Lower leg skin (tissue), 4 donors: ENCODE data around the gene CERS5. TPM values are rescaled to one million over a fixed set of nuclear protein-coding genes. Genes with fewer than 3 reads are reported as not detected.
A peak's percentile ranks its signal among the peaks of the same experiment; 100 is the strongest.

Experiments
- DNase-seq, 2 donors: peaks; one replicate each; pipeline ENCODE4 v3.0.0-alpha.2; 2019; ENCODE audit warnings: low spot score in 2 of 2
- H3K4me3 ChIP-seq: fragments of 200-600 bp; sonication (generic); 2 replicates; pipeline ENCODE4 v1.5.1; 2017; ENCODE audit warnings: mild to moderate bottlenecking, low read depth; ENCODE audit not compliant: poor library complexity, severe bottlenecking
- POLR2A ChIP-seq, 2 donors: fragments of 450-650 bp; IDR thresholded peaks; one replicate each; pipeline ENCODE4 v1.6.1; 2016 to 2017; ENCODE audit warnings: antibody characterized with exemption in 2 of 2, mild to moderate bottlenecking in 1 of 2, moderate library complexity in 1 of 2
- WGBS, 2 donors: methylation state at CpG; one replicate each; pipeline ENCODE4 v1.1.5; 2018; 5-methylcytosine and 5-hydroxymethylcytosine counted together
- intact Hi-C: fragments of 100-400 bp; cut with DNase I; formaldehyde crosslinking; loops from one replicate; pipeline ENCODE4 v1.15.0; 2023; ENCODE audit warnings: low total_unique reads
- total RNA-seq, 4 donors: library from RNA; depleted of rRNA; stranded (reverse); fragments of >200 nt; gene quantifications; one replicate each; pipeline ENCODE4 v1.1.0, GENCODE V29; 2016
- TF ChIP-seq, protein P1 (sequence below), 3 donors: fragments of 450-650 bp; IDR thresholded peaks; one replicate each; pipeline ENCODE4 v1.5.1; 2016; ENCODE audit warnings: antibody characterized with exemption in 3 of 3, mild to moderate bottlenecking in 3 of 3, moderate library complexity in 2 of 3

Gene CERS5
- total RNA-seq, 4 donors from 2014 or later = 31.8 to 34.5 (median 32.5) TPM

DNA sequence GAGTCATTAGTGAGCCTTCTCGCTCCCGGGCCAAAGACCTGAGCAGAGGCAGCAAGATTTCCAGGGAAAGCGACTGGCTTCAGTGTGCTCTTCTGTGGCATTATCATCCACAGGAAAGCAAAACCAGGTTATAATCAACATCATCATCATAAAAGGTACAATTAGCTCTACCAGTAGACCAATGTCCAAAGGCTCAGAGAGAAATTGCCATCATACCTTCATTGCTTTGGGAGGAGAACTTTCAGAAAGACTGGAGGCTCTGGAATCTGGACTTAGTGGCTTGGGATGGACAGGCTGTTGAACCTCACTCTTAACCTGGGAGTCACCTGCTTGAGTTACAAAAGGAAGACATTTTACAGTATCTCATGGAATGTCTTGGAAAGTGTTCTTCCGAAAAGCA, 25.1 kb upstream of the CERS5 start:
- no peak overlapping the region for H3K4me3 ChIP-seq
- no peak for TF ChIP-seq POLR2A (IDR thresholded peaks at IDR 0.05)
- TF ChIP-seq, protein P1, sequence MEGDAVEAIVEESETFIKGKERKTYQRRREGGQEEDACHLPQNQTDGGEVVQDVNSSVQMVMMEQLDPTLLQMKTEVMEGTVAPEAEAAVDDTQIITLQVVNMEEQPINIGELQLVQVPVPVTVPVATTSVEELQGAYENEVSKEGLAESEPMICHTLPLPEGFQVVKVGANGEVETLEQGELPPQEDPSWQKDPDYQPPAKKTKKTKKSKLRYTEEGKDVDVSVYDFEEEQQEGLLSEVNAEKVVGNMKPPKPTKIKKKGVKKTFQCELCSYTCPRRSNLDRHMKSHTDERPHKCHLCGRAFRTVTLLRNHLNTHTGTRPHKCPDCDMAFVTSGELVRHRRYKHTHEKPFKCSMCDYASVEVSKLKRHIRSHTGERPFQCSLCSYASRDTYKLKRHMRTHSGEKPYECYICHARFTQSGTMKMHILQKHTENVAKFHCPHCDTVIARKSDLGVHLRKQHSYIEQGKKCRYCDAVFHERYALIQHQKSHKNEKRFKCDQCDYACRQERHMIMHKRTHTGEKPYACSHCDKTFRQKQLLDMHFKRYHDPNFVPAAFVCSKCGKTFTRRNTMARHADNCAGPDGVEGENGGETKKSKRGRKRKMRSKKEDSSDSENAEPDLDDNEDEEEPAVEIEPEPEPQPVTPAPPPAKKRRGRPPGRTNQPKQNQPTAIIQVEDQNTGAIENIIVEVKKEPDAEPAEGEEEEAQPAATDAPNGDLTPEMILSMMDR (IDR thresholded peaks at IDR 0.05) = no peak
- WGBS, 2 donors = 95 to 99% methylated on average over 4 of the region's 4 CpGs
- no peak for DNase-seq
- intact Hi-C loops = no loop called here

- WGBS, 2 donors = 77 to 87% methylated on average over 1 of the region's 1 CpG
- DNase-seq = no peak
- intact Hi-C loops = no loop called here
- no peak overlapping the region for H3K4me3 ChIP-seq
- TF ChIP-seq, protein P1 (IDR thresholded peaks at IDR 0.05) = no peak
- TF ChIP-seq POLR2A (IDR thresholded peaks at IDR 0.05) = no peak
These were observed 23.7 kb upstream of the CERS5 start for GRCh38 chr12:50190859-50191258.

DNA sequence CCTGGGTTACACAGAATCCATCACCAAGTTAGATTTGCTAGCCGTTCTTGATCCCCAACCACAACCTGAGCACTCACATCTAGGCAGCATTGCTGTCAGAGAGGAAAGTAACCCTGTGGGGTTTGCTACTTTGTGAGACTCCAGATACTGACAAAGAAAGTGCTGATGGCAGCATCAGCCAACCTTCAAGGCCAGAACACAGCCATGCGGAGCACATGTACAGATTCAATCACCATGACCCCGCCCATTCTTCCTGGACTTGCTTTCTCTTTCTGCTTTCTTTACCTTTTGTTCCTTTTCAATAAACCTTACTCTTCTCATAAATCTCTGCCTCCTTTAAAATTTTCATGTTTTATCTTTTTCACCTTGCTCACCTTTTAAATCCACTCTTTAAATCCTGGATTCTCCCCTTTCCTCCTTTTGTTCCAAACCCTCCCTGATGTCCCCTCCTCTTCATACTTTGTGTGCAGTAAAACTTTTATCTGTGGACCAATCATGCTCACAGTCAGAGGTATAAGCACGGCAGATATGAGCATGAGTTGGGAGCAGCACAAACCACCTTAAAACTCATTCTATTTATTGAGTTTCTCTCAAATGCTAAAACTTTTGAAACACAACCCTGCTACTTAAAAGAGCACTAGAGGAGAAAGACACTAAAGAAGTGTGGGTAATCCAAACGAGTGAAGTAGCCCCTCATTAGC, 21.9 kb upstream of the CERS5 start:
- DNase-seq = peak in 1 of 2 donors; percentile 37
- TF ChIP-seq, protein P1 (IDR thresholded peaks at IDR 0.05) = no peak
- TF ChIP-seq POLR2A (IDR thresholded peaks at IDR 0.05) = no peak
- intact Hi-C loops = no loop called here
- WGBS, 2 donors = 65 to 67% methylated on average over 5 of the region's 5 CpGs
- H3K4me3 ChIP-seq = no peak overlapping the region

- peak in 1 of 2 donors; percentile 85 for DNase-seq
These were observed 21.1 kb upstream of the CERS5 start for GRCh38 chr12:50188241-50188781.

DNA sequence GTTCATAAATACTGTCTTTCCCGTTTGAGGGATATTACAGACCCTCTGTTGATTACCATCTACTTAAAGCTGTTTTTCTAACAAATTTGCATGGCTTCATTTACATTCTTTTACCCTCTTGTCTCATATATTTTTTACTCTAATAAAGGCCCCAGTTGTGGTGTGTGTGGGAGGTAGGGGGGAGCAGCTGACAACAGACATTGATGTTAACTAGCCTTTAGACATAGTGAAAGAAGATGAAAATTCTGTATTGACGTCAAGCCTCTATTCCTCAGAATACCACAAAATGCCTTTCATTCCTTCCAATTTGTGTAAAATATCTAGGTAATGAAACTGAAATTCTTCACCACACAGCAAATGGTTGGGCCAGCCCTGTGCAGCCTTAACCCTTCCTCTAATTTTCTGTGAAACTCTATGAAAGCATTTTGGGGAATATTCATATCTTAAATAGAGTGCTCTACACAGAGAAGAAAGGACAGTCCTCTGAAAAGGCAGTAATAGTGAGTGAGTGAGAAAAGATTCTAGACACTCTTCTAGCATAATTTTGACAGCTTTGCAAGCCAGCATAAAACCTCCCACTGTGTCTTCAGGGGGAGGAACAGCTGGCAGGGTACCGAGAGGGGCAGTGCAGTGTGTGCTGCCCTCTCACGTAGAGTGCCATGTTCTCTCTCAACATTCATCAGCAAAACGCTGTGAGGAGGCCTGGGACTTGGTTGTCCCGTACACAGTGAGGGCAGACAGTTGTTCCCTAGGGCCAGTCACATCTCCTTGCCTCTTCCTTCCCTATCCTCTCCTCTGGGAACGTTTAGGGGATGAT, 20.1 kb upstream of the CERS5 start:
- peak in 1 of 2 donors; percentile 77 for DNase-seq
- TF ChIP-seq, protein P1 (IDR thresholded peaks at IDR 0.05) = no peak
- TF ChIP-seq POLR2A (IDR thresholded peaks at IDR 0.05) = no peak
- H3K4me3 ChIP-seq = no peak overlapping the region
- intact Hi-C loops = no loop called here
- WGBS, 2 donors = 30 to 33% methylated on average over 7 of the region's 7 CpGs

More at GRCh38 chr12:50188241-50188781, 21.1 kb upstream of the CERS5 start:
- TF ChIP-seq, protein P1 (IDR thresholded peaks at IDR 0.05) = no peak
- TF ChIP-seq POLR2A (IDR thresholded peaks at IDR 0.05) = no peak
- no peak overlapping the region for H3K4me3 ChIP-seq
- 42 to 47% methylated on average over 4 of the region's 4 CpGs for WGBS, 2 donors
- intact Hi-C loops = no loop called here
